Activated CD8-positive, alpha-beta memory T cell treated with anti-CD3 and anti-CD28 coated beads for 36 hours (primary cell): ENCODE measurements around the gene CBX5. TPM values are rescaled to one million over a fixed set of nuclear protein-coding genes. Genes with fewer than 3 reads are reported as not detected.

Source experiments
- total RNA-seq, 2 experiments: library from RNA; stranded (reverse); gene quantifications; one replicate each; pipeline ENCODE4 v1.2.3, GENCODE V29; 2021

Gene CBX5
- total RNA-seq, 2 experiments from 2014 or later, result 89.8 to 94.5 TPM

Other genes with a start within 250 kb of the CBX5 start
- gene HOXC5, start 247.1 kb downstream of the CBX5 start, total RNA-seq, result not detected
- 1 to 10 TPM; 1.0 to 1.3 TPM for gene HOXC4, start 226.3 kb downstream of the CBX5 start, total RNA-seq
- gene SMUG1, start 91.1 kb downstream of the CBX5 start, total RNA-seq, result 10 to 100 TPM; 23.6 TPM
- 1,000 to 10,000 TPM; 1,950 to 1,952 TPM for gene HNRNPA1, start 604 bp upstream of the CBX5 start, total RNA-seq
- not detected for gene NFE2, start 20.9 kb upstream of the CBX5 start, total RNA-seq
- 100 to 1,000 TPM; 106 to 107 TPM for gene COPZ1, start 45.0 kb upstream of the CBX5 start, total RNA-seq
- under 1 TPM; 0.11 to 0.31 TPM for gene GPR84, start 84.4 kb upstream of the CBX5 start, total RNA-seq
- gene ZNF385A, start 104.6 kb upstream of the CBX5 start, total RNA-seq, result under 1 TPM; 0.52 to 0.63 TPM
- gene ITGA5, start 139.1 kb upstream of the CBX5 start, total RNA-seq, result 10 to 100 TPM; 22.1 to 22.6 TPM
- gene GTSF1, start 193.5 kb upstream of the CBX5 start, total RNA-seq, result 1 to 10 TPM; 9.1 to 10.0 TPM
- gene NCKAP1L, start 217.6 kb upstream of the CBX5 start, total RNA-seq, result 10 to 100 TPM; 79.8 to 81.5 TPM